Stimulated activated CD4-positive, alpha-beta T cell treated with anti-CD3 and anti-CD28 coated beads, Interleukin-4, amount 100 ng/mL, for 24 hours (primary cell): Measurements from ENCODE around the gene OTOS.

ENCODE experiments used
- DNase-seq: peaks from one replicate; pipeline ENCODE4 v3.0.0-alpha.2; 2020

Gene OTOS

DNA sequence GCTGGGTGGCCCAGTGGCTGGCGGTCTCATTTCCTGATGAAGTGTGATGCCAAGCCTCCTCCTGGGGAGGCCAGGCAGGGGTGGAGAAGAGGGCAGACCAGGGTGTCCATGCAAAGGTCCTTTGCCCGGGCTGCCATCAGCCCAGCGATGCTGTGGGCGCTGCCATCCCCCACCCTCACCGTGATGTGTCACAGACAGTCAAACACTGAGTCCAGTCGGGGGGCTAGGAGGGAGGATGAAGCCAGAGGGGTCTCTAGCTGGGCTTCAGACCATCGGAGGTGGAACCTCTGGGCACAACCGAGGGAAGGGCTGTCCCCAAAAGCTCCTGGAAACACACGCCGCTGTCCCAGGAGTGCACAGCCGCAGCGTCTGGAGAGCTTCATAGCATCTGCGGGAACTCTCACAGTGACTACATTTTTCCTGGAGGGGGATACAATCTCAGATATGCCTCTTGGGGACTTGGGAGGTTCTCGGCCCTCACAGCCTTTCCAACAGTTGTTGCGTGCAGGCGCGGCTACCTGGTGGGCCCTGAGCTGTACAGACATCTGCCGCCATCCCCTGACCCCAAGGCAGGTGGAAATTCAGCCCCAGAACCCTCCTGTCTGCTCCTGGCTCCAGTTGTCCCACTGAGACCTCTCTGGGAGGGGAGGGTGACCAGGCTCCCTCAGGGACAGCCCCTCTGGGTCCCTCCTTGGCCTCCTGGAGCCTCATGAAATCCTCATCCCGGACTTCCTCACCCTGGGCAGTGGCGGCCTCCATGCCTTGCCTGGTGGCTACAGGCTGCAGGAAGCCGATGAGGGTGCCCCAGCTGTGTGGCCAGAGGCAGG, 26.5 kb upstream of the OTOS start:
- no peak for DNase-seq

DNA sequence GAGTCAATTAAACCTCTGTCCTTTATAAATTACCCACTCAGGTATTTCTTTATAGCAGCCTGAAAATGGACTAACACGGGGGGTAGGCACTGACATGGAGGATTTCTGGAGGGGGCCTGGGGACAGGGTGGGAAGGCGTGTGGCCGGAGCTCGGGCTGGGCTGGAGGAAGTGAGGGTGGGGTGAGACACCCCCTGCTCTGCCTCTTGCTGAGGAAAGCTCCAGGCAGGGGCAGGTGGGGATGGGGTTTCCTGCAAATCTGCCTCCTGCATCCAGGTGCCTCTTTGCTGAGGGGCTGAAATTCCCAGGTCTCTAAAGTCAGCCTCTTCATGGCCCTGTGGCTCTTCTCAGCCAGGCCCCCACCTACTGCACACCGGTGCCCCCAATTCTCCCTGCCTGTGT, 25.7 kb upstream of the OTOS start:
- DNase-seq = no peak

DNA sequence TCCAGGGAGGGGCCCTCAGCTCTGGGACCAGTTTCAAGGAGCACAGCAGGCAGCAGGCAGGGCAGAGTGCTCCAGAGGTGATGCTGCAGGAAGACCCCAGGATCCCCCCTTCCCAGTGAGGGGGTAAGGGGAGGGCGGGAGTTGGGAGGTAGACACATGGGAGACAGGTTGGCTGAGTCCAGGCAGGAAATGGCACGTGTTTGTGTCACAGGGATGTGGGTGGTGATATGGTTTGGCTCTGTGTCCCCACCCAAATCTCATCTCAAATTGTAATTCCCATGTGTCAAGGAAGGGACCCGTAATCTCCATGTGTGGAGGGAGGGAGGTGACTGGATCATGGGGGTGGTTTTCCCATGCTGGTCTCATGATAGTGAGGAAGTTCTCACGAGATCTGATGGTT, 25.2 kb upstream of the OTOS start:
- no peak for DNase-seq

DNA sequence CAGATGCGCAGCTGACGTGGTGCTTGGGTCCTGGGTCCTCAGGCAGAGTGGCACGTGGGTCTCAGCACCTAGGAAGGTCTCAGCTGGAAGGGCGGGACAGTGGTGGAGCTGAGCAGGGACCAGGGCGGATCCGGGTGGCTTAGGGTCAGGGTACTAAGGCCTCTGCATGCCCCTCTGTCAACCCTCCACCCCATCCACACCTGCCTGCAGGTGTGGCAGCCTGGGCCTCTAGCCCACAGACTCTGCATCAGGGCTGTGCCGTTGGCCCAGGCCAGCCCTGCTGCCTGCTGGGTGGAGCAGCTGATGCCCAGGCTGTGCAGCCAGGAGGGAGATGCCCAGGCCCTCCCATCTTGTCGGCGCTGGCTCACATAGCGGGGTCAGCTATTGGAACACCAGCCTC, 24.6 kb upstream of the OTOS start:
- no peak for DNase-seq

DNA sequence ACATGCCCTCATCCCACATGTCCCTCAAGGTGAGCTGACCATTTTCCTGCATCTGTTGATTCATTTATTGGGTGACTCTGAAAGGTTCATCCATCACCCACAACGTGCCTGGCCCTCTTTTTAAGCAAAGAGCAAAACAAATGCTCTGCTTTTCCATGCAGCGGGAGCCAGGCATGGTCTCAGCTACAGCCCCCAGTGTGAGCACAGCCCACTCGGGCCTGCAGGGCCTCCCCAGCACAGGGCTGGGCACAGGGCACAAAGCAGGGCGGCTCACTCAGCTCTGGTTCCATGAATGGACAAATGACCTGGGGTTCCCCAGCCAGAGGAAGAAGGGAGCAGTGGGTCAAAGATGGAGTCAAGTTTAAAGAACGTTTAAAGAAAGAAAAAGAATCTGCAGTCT, 24.1 kb upstream of the OTOS start:
- DNase-seq = no peak

DNA sequence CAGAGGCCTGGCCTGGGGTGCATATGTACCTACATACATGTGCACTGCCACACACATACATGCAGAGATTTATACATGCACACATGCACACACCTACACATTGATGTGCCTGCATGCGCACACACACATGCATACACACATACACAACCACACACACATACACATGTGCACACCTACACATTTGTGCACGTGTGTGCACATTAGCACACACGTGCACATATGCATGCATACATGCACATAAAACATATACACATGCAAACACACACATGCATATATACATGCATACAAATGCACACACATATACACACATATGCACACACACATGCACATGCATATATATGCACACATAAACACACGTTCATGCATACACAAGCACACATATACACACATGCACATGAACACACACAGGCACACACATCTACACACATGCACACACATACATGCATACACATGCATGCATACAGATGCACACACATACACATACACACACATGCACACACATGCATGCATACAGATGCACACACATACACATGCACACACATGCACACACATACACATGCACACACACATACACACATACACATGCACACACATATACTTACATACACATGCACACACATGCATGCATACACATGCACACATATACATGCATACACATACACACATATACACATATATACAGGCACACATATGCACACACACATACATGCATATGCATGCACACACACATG, 23.6 kb upstream of the OTOS start:
- DNase-seq = no peak

DNA sequence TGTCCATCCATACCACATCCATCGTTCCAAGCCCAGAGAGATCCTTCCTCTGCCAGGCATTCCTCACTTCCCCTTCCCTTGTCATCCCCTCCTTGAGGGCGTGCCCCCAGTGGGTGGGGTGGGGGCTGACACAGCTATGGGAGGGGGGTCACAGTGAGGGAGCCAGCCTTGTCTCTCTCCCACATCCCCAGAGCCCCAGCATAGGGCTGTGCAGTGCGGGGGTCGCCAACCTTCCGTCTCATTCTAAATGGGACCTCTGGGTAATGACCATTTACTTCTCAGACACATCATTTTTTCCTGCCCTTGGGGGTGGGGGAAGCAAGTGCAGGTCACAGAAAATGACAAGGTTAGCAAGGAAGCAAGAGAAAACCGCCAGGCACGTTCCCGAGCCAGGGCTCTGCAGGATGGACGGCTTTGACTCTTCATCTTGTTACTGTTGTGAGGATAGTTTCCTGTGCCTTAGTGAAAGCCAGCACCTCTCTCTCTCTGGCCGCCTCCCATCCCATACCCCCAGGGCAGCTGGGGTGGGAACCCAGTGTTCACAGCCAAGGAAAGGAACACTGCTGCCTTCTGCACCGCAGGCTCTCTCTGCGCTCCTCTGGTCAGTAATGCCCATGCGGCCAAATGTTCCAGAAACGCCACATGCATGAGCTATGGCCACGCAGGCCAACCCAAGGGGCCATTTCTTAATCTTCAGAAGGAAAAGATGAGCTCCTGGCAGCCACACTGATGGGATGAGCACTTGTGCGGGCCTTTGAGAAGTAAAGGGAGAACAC, 22.7 kb upstream of the OTOS start:
- DNase-seq = no peak

DNA sequence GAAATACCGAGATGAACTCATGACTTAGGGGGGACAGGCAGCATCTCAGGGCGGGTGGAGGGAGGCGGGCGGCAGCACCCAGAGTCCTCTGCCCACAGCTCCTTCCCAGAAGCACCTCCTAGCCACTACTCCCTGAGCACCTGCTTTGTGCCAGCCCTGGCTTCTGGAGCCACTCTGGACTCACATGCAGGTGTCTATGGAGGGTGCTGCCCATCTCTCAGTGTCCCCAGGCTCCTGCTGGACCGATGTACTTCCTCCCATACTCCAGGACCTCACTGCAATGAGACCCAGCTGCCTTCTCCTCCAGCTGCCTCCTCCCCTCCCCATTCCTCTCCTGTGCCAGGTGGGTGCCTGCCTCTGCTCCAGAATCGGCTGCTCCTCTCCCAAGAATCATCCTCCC, 22.1 kb upstream of the OTOS start:
- no peak for DNase-seq

DNA sequence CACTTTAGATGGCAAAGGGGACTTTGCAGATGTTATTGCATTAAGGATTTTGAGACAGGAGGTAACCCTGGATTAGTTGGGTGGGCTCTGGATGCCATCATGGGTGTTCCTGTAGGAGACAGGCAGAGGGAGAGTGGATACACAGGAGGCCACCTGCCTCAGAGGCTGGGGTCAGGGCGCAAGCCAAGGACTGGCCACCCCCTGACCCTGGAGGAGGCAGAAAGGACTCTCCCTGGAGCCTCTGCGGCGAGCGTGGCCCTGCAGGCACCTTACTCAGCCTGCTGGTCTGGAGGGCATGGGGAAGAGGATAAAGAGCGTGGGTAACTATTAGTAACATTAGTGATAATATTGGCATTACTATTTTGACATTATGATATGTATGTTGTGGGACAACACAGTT, 21.6 kb upstream of the OTOS start:
- DNase-seq = no peak

DNA sequence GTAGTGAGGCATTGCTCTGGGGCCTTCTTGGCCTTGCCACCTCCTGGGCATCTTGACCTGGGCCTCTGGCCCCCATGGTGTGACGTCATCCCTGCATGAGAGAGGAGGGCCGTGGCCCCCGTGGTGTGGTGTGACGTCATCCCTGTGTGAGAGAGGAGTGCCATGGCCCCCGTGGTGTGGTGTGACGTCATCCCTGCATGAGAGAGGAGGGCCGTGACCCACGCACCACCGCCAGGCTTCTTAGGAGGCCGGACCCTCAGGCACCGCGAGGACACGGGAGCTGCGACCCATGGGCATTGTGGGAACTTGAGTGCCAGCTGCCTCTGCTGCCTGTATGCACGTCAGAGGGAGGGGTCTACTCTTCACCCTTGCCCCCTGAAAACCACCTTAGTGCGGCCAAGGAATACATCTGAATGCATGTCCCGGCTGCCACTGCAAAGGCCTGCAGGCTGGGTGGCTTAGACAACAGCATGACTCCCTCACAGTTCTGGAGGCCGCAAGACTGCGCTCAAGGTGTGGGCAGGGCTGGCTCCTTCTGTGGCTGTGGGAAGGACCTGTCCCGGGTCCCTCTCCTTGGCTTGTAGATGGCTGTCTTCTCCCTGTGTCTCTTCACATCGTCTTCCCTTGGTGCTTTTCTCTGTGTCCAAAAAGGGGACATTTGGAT, 20.8 kb upstream of the OTOS start:
- DNase-seq = no peak

DNA sequence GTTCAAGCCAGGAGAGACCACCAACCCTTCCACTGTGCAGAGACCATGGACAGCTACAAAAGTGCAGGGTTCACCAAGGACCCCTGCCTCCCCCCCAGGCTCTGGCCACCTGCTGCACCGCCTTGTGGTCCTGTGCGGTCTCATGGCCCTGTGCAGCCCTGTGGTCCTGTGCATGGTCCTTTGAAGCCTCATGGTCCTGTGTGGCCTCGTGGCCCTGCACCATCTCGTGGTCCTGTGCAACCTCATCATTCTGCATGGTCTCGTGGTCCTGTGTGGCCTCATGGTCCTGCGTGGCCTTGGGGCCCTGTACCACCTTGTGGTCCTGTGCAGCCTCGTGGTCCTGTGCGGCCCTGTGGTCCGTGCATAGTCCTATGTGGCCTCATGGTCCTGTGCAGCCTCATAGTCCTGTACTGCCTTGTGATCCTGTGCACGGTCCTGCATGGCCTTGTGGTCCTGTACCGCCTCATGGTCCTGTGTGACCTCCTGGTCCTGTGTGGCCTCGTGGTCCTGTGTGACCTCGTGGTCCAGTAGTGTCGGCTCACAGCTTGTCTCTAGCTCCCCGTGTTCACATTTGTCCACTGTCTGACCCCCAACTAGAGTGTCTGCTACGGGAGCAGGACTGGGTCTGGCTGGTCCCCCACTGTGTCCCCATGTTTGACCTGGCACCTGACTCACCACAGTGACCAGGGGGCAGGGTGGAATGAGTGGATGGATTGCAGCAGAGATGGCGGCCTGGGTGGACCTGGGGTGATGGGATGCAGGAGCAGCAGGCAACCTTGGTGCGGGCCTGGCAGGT, 20.0 kb upstream of the OTOS start:
- no peak for DNase-seq

DNA sequence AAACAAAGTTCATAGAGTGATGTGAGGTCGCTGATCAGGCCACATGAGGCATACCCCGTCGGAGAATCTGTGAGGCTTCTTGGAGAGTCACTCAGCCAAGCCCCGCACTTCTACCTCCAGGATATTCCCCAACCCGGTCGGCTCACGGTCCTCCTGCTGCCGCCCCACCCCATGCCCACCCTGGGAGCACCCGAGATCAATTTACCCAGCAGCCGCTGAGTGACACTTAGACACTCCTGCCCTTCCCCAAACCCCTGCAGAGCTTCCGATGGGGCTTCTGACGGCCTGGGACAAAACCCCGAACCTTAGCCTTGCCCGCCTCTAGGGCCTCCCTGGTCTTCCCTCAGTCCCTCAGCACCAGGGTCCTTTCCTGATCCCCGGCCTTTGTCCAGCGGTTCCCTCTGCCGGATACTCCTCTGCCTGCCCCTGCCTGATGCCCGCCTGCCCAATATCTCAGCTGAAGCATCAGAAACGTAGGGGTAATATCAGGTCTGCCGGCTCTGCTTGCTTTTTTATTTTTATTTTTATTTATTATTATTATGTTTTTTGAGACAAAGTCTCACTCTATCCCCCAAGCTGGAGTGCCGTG, 18.9 kb upstream of the OTOS start:
- DNase-seq = no peak

DNA sequence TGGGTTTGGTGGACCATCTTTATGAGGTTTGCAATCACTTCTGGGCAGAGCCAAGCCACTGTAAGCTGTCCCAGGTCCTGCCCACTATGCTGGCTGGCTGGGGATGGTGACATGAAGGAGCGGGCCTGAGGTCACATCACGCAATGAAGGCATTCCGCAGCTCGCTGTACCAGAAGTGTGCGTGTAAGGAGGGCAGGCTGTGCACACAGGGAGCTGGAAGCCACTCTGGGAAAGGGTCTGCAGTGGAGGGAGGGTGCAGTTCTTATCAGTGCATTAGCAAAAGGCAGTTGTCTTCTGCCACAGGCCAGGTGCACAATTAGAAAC, 16.7 kb upstream of the OTOS start:
- DNase-seq = no peak

DNA sequence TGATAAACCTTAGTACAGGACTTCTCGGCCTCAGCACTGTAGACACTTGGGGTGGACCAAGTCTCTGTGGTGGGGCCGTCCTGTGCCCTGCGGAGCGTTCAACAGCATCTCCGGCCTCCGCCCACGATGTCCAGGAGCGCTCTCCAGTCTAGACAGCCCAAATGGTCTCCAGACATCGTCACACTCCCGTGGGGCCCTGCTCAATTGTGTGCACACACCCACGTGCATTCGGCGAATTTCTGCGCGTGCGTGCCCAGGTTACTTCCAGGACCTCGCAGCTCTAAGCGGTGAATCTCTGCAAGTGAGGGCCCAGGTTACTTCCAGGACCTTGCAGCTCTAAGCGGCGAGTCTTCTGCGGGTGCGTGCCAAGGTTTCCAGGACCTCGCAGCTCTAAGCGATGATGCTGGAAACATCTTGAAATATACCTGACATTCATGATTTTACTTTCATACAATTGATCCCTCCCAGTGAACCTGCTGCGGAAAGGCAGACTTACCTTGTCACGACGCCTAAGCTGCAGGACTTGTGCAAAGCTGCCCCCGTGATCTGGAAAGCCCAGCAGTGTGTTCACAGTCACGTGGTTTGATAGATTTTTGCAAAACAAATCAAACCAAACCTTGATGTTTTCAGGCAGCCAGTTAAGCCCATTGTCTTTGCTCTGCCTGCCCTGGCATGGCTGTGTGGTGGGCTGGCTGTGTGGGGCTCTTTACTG, 16.1 kb upstream of the OTOS start:
- no peak for DNase-seq

DNA sequence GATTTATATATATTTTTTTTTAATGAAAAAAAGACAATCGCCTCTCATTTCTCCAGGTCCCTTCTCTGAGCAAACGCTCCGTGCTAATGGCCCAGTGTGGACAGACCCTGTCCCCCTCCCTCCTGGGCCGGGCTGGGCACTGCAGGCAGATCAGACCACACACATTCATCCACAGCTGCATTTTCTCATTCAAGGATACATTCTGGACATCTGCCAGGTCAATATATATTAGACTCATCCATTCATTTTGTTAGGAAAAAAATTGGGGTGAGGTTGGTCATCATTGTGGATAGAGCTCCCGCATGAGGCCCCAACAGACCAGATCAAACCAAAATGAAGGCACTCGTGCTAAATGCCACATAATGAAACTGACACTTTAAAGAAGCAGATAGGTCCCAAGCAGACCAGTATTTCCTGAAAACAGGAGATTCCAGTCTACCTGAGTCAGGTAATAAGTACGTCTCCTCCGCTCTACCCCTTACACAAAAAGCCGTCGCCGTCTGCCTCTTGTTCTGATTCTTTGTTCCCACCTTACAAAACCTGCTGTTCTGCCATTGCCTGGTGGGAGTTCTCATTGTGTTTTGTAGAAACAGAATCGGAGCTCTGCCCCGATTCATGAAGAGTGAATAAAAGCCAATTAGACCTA, 15.4 kb upstream of the OTOS start:
- no peak for DNase-seq

DNA sequence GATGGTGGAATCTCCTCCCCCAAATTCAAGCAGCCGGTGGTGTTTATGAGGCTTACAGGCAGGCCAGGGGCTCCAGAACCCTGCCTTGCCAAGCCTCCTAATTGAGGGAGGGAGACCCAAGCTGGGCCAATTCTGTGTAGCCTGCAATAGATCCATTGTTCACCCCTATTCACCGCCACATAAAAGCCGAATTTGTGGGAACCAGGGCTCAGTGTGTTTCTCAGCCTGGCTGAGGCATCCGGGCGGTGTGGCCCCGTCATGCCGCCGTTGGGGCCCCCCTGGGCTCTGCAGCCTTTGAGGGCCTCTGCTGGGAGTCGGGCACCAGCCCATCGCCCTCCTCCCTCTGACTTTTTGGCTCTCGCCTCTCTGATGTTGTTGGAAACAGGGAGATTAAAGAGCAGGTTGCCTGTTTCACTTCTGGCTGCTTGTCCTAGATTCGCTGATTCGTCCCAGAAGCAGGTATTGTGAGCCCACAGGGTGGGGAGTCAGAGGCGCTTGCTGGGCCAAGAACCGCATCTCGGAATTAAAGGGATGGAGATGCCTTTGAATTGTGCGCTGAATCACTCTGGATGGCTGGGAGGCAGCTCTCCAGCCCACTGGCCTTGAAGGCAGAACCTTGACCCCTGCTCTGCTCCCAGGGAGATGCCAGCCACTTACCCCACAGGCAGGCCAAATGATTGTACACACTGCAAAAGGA, 14.7 kb upstream of the OTOS start:
- no peak for DNase-seq

DNA sequence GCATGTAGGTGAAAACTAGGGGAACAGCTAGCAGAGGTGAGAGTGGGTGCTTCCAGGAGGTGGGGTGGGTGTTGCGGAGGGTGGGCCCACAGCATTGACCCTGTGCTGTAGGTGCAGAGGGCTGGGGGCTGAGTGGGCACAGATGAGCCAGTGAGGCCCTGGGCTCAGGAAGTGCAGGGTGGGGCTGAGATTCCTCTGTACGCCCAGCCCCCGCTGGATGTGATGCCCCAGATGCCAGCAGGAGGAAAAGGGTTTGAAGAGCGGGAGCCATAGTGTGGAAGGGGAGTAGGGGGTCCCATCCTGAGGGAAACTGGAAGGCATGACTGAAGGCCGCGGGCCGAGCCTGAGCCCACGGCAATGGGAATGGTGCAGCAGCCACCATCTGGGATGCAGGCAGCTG, 14.1 kb upstream of the OTOS start:
- DNase-seq = no peak

DNA sequence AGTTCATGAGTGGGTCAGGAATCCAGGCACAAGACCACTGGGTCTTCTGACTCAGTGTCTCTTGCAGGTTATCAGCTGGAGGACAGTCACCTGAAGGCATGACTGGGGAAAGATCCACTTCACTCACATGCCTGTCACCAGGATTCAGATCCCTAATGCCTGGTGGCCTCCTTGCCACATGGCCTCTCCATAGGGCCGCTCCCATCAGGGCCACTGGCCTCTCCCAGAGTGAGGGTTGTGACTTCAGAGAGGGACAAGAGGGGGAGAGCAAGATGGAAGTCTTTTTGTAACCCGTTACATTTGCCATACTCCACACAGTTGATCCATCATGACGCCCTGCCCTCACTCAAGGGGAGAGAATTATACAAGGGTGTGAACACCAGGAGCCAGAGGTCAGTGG, 13.0 kb upstream of the OTOS start:
- no peak for DNase-seq

DNA sequence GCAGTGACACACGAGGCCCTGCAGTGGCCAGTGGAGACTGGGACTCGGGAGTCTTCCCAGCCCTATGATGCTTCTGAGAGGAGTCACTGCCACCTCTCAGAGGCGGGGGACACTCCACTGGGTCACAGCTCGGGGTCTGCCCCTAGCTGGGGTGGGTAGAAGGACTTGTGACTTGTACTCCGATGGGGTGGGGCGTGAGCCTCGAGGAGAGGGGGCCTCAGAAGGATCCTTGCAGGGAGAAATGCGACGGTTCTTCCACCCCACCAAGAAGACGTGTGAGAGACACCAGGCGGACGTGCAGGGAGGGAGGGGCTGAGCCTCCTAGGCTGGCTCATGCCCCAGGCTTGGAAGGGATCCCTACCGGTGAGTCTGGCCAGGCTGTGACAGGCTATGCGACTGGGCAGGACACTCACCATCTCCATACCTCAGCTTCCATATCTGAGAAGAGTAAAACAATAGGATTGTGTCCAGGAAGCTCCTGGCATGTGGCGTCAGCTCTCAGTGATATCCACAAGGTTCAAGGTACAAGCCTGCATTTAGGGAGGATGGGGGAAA, 11.1 kb upstream of the OTOS start:
- no peak for DNase-seq
